Left cardiac atrium (tissue), 4 donors: ENCODE results near the gene VIPR2. TPM values are rescaled to one million over a fixed set of nuclear protein-coding genes. Genes with fewer than 3 reads are reported as not detected.
"Not testable (repeated sequence)": the region's sequence is repeated elsewhere in the genome, so short reads cannot be mapped to it uniquely, and the experiment has no call there.

ENCODE experiments used
- ATAC-seq, 2 donors: fragments of 200-7000 bp; cut with Tn5 transposase; one replicate each; pipeline ENCODE4 v1.9.1; 2020; ENCODE audit warnings: mild to moderate bottlenecking in 2 of 2, moderate library complexity in 2 of 2
- DNase-seq: peaks from one replicate; pipeline ENCODE4 v3.0.0-alpha.2; 2020
- intact Hi-C, 2 donors: fragments of 100-400 bp; cut with DNase I; formaldehyde crosslinking; loops; one replicate each; pipeline versions ENCODE4 v1.14.1 to v1.15.1; 2022 to 2023
- total RNA-seq, 2 donors: library from RNA; stranded (reverse); fragmentation: NEBNext Ultra II Directional; extraction: Animal tissue kit (Norgen Biotek cat#: 25700); gene quantifications; one replicate each; pipeline ENCODE4 v1.2.1, GENCODE V29; 2021
- donor health status: DM: no; HTN: yes; CAD: no.
- donor health status: DM: no; HTN: yes; CAD: no; lungs with severe emphysema.
- donor health status: DM: yes; HTN: yes; CAD: no.
- donor health status: Dilated cardiomyopathy.

Gene VIPR2
- total RNA-seq, 2 donors from 2014 or later = 6.3 to 8.5 TPM

DNA sequence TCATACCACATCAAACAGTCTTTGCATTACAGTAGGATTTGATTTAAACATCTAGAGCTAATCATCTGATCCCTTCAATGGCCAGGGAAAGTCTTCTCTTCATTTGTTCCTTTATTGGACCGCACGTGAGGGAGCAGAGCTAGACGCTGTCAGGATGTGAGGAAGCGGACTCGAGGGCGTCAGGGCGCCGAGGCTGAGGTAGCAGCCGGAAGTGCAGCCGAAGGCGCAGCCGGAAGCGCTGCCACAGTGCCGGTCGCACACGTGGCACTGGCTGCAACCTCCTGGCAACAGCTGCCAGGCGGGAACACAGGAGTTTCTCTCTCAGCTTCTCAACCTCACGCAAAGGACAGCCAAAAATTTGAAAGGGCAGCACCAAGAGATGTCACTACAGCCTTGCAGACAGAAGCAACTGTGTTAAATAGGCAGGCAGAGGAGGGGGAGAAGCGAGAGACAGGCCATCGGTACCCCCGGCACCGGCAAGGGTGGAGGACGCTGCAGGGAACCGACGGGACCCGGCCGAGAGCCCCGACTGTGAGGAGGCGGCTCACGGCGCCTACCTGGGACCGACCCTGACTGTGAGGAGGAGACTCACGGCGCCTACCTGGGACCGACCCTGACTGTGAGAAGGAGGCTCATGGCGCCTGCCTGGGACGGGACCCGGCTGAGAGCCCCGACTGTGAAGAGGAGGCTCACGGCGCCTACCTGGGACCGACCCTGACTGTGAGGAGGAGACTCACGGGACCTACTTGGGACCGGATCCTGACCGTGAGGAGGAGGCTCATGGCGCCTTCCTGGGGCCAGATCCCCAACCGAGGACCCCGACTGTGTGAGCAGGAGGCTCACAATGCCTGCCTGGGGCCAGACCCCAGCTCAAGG lies 32.3 kb downstream of the VIPR2 start:
- intact Hi-C loops = no loop called here
- no peak for ATAC-seq
- no peak for DNase-seq

DNA sequence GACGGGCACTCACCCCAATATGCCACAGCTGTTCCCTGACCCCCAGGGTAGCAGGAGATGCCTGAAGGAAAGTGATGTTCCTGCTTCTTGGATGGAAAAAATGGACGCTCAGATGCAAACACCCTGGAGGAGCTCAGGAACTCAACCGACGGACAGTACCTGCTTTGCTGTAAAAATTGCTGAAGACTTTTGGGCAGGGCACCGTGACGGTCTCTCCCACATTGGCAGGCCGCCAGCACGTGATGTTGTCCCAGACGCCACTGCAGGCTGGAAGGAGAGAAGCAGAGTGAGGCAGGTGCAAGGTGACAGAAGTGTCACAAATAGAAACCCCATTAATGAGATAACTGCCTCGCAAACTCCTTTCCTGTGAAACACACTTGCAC lies 35.0 kb downstream of the VIPR2 start:
- intact Hi-C loops = no loop called here
- ATAC-seq = no peak
- no peak for DNase-seq

- ATAC-seq = peak in 1 of 2 donors; percentile 65
- no peak for DNase-seq
- intact Hi-C loops = no loop called here
Measured at GRCh38 chr7:159108941-159109652, 35.6 kb downstream of the VIPR2 start.

DNA sequence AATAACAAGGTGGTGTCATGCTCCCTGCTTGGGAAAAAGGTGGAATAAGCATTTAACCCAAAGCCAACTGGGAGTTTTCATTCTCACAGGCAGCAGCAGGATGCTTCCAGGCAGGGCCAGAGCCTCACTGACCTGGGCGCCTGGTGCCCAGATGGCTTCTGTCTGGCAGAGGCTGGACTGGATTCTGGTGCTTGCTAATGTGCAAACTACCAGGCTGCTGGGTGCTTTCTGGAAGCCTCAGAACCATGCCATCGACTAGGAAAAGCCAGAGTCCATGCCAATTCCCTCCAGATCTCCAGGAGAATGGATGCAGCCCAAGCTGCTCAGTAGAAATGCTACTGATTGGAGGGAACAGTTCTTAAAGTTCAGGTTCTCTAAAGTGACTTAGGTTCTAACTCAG lies 36.2 kb downstream of the VIPR2 start:
- DNase-seq (no peak), ATAC-seq (no peak)
- intact Hi-C loops = no loop called here

DNA sequence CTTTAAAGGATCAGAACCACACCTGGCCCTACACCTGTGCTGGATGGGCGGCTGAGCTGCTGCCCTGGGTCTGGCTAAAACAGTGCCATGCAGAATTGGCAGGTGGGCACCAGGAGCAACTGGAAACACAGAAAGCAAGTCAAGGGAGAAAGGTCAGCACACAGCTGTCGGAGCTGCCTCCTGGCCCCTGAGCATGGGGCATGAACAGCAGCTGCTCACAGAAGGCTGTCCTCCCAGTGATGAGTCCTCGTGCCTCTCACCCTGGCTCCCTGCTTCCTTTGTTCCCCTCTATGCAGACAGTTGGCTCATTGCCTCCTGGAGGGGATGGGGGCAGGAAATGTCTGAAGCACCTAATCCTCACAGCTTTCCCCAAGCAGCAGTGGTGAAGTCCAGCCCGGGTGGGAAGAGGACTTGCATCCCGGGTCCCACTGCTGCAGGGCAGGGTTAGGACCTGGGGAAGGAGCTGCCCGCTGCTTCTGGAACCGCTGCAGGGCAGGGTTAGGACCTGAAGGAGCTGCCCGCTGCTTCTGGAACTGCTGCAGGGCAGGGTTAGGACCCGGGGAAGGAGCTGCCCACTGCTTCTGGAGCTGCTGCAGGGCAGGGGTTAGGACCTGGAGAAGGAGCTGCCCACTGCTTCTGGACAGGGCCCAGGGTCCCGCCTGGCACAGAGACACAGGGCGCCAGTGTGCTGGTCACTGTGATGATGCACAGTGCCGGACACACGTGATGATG lies 37.3 kb downstream of the VIPR2 start:
- DNase-seq = no peak

DNA sequence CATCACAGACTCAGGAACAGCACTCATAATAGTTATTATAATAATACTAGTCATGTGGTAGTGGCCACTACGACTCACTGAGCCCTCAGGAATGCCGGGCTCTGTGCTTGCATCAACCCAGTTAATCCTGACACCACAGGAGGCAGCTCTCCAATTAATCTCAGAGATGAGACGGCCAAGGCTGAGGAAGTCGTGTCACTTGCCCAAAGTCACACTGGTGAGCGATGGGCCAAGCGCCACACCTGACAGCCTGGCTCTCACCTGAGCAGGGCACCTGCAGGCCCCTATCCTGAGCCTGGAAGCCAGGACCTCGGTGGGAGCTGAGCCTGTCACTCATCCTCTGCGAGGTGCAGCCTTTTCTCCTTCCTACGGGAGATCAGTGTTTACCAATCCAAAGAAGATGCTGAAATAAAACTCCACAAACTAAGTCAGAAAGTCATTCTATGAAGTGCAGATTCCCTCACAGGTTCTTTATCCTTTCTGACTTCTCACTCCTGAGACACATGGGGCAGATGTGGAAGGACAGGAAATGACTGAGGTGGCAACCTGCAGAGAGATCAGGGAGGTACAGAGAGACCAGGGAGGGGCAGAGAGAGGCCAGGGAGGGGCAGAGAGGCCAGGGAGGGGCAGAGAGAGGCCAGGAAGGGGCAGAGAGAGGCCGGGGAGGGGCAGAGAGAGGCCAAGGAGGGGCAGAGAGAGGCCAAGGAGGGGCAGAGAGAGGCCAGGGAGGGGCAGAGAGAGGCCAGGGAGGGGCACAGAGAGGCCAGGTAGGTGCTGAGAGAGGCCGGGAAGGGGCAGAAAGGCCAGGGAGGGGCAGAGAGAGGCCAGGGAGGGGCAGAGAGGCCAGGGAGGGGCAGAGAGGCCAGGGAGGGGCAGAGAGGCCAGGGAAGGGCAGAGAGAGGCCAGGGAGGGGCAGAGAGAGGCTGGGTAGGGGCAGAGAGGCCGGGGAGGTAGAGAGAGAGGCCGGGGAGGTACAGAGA lies 38.5 kb downstream of the VIPR2 start:
- DNase-seq = no peak
- peak in 1 of 2 donors; percentile 54 for ATAC-seq
- intact Hi-C loops = no loop called here

More for the DNA sequence above, 37.3 kb downstream of the VIPR2 start:
- no peak for ATAC-seq
- intact Hi-C loops = no loop called here

- no peak for ATAC-seq
- intact Hi-C loops = no loop called here
- peak; percentile 10 for DNase-seq
Measured at GRCh38 chr7:159105066-159105780, 39.4 kb downstream of the VIPR2 start.

DNA sequence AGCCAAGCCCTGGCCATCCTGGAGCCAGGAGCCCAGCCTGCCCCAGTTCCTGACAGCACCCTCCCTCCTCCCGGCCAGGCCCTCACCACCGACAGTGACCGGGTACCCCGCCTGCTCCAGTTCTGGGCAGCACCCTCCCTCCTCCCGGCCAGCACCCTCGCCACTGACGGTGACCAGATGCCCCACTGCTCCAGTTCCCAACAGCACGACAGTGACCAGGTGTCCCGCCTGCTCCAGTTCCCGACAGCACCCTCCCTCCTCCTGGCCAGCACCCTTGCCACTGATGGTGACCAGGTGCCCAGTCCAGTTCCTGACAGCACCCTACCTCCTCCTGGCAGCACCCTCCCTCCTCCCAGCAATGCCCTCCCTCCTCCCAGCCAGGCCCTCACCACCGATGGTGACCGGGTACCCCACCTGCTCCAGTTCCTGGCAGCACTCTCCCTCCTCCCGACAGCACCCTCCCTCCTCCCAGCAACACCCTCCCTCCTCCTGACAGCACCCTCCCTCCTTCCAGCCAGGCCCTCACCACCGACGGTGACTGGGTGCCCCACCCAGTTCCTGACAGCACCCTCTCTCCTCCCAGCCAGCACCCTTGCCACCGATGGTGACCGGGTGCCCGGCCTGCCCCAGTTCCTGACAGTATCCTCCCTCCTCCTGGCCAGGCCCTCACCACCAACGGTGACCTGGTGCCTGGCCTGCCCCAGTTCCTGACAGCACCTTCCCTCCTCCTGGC lies 40.3 kb downstream of the VIPR2 start:
- DNase-seq (peak; percentile 54), ATAC-seq (peak; percentile 50 to 85)
- intact Hi-C loops = no loop called here

- ATAC-seq = peak in 1 of 2 donors; percentile 2
- peak; percentile 10 for DNase-seq
Measured at GRCh38 chr7:159103382-159104187, 41.1 kb downstream of the VIPR2 start.

DNA sequence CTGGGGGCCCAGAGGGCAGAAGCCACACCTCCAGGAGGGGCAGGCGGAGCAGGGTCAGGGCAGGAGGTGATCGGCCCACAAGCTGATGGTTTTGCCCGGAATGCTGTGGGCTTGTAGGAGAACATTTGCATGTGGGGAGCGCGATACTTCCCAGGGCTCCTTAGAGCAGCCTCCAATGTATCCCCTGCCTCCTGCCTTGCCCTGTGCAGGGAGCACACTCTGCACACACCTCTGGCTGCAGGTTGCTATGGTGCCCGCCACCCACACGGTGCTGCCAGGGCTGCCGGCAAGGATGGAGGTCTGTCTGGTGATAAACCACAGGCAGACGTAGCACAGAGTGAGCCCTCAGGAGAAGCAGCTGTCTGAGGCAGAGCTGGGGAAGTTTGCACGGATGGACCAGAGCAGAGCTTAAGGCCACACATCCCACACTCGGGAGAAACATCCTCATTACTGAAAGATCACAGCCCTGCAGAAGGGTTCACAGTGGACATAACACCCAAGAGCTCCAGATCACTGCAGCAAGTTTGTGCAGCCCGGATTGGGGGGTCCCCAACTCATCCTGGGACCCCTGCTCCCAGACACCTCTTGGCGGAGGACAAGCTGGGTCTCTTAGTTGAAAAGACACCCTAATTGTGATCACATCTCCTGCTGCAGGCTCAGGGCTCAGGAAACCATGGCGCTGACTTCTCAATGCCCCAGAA lies 41.8 kb downstream of the VIPR2 start:
- ATAC-seq (no peak), DNase-seq (no peak)
- intact Hi-C loops = no loop called here

More at GRCh38 chr7:159103382-159104187, 41.1 kb downstream of the VIPR2 start:
- intact Hi-C loops = no loop called here

- ATAC-seq, DNase-seq, intact Hi-C loops: not testable (repeated sequence)
Measured at GRCh38 chr7:159101661-159102091, 43.0 kb downstream of the VIPR2 start.

DNA sequence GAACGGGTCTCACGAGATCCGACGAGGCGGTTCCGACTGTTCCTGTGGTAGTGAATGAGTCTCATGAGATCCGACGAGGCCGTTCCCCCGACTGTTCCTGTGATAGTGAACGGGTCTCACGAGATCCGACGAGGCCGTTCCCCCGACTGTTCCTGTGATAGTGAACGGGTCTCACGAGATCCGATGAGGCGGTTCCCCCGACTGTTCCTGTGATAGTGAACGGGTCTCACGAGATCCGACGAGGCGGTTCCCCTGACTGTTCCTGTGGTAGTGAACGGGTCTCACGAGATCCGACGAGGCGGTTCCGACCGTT lies 43.6 kb downstream of the VIPR2 start:
- not testable (repeated sequence) for DNase-seq

GRCh38 chr7:159100281-159101082 lies 44.2 kb downstream of the VIPR2 start:
- ATAC-seq, intact Hi-C loops, DNase-seq: not testable (repeated sequence)

More for the DNA sequence above, 43.6 kb downstream of the VIPR2 start:
- ATAC-seq, intact Hi-C loops: not testable (repeated sequence)

DNA sequence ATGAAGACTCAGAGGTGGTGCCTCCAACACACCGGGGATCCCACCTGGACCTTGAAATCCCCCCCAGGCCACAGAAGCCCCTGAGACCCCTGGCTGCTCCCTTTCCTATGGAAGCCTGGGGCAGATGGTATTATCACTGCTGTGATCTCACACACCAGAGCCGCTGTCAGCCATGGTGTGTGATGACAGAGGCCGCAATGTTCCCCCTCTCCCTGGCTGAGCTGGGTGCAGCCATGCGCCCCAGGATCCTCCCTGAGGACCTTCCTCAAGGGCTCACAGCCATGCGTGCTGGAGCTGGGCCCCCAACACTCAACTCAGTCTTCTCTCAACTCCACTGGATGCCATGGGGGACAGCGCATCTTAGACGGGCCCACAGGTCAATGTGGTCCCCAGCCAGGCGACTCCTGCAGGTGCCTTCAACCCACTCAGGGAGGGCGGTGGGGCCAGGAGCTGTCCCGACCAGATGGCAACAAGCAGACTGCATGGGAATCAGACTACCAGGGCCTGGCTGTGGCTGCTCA lies 44.9 kb downstream of the VIPR2 start:
- ATAC-seq (no peak), DNase-seq (no peak)
- intact Hi-C loops = no loop called here
